SK-N-SH (cell line): Measurements from ENCODE around the gene PRR15L. TPM values are rescaled to one million over a fixed set of nuclear protein-coding genes. Genes with fewer than 3 reads are reported as not detected.

Source experiments
- CTCF ChIA-PET: fragments of 300-600, 350-600 bp; formaldehyde crosslinking; extraction: SDS; loops from one replicate; lab custom pipeline; 2021; lab: Yijun Ruan, JAX
- POLR2A ChIA-PET: fragments of 350-600 bp; sonication (Branson Sonifier 250); formaldehyde crosslinking; extraction: SDS; loops from one replicate; lab custom pipeline; 2020; ENCODE audit warnings: antibody characterized with exemption, inconsistent platforms; lab: Yijun Ruan, JAX
- DNase-seq: peaks from one replicate; pipeline ENCODE4 v3.0.0; 2012
- H2AFZ ChIP-seq: fragments of 200-600 bp; sonication (generic); 2 replicates; pipeline ENCODE4 v1.8.1; 2016; ENCODE audit warnings: antibody characterized with exemption, mild to moderate bottlenecking, low read depth
- H3F3A ChIP-seq: fragments of 200-600 bp; sonication (generic); replicated peaks from 2 replicates; pipeline ENCODE3; 2016; ENCODE audit warnings: antibody characterized with exemption, mild to moderate bottlenecking; ENCODE audit not compliant: insufficient read depth
- H3K27ac ChIP-seq, 2 experiments: fragments of 200-500 bp in 1 of 2; fragments of 200-600 bp in 1 of 2; sonication (Bioruptor generic) in 1 of 2; sonication (generic), shearing (Covaris generic) in 1 of 2; 2 replicates each; pipeline versions ENCODE4 v1.5.1 to v1.6.1; 2014 to 2016; ENCODE audit warnings: low read depth in 2 of 2, inconsistent platforms in 1 of 2, low read length in 1 of 2, mild to moderate bottlenecking in 1 of 2, mixed read lengths in 1 of 2
- H3K27me3 ChIP-seq: fragments of 200-600 bp; sonication (generic), shearing (Covaris generic); 2 replicates; pipeline ENCODE4 v1.6.1; 2016; ENCODE audit warnings: mixed run types; ENCODE audit not compliant: insufficient read depth
- H3K36me3 ChIP-seq, 2 experiments: fragments of 200-500 bp in 1 of 2; fragments of 200-600 bp in 1 of 2; sonication (Bioruptor generic) in 1 of 2; sonication (generic) in 1 of 2; replicated peaks in 1 of 2; 2 replicates each; pipeline versions ENCODE3 to v1.5.1; 2014 to 2016; ENCODE audit warnings: low read length in 1 of 2, mild to moderate bottlenecking in 1 of 2; ENCODE audit not compliant: insufficient read depth in 2 of 2, control insufficient read depth in 1 of 2
- H3K4me1 ChIP-seq, 2 experiments: fragments of 200-500 bp in 1 of 2; fragments of 200-600 bp in 1 of 2; sonication (Bioruptor generic) in 1 of 2; sonication (generic), shearing (Covaris generic) in 1 of 2; 2 replicates each; pipeline versions ENCODE4 v1.5.1 to v1.6.1; 2014 to 2016; ENCODE audit warnings: low read depth in 1 of 2, low read length in 1 of 2, mixed run types in 1 of 2; ENCODE audit not compliant: insufficient read depth in 2 of 2, control insufficient read depth in 1 of 2
- H3K4me2 ChIP-seq: fragments of 200-600 bp; sonication (generic), shearing (Covaris generic); 2 replicates; pipeline ENCODE4 v1.6.1; 2017; ENCODE audit warnings: mixed run types
- H3K4me3 ChIP-seq, 2 experiments: fragments of 200-500 bp in 1 of 2; fragments of 200-600 bp in 1 of 2; sonication (Bioruptor generic) in 1 of 2; sonication (generic), shearing (Covaris generic) in 1 of 2; 2 replicates each; pipeline versions ENCODE4 v1.5.1 to v1.8.1; 2014 to 2016; ENCODE audit warnings: low read depth in 2 of 2, inconsistent platforms in 1 of 2, low read length in 1 of 2, mild to moderate bottlenecking in 1 of 2, mixed read lengths in 1 of 2, moderate library complexity in 1 of 2
- H3K79me2 ChIP-seq: fragments of 200-600 bp; sonication (generic); 2 replicates; pipeline ENCODE4 v1.8.1; 2017; ENCODE audit warnings: mild to moderate bottlenecking; ENCODE audit not compliant: insufficient read depth
- H3K9ac ChIP-seq: fragments of 200-600 bp; sonication (generic); 2 replicates; pipeline ENCODE4 v1.6.1; 2017; ENCODE audit warnings: mixed run types
- H3K9me2 ChIP-seq: fragments of 200-600 bp; sonication (generic); 2 replicates; pipeline ENCODE4 v1.6.1; 2017; ENCODE audit warnings: mixed run types
- H3K9me3 ChIP-seq: fragments of 200-600 bp; sonication (generic); 2 replicates; pipeline ENCODE4 v1.6.1; 2017; ENCODE audit warnings: mixed run types, mild to moderate bottlenecking, moderate library complexity
- H4K20me1 ChIP-seq: fragments of 200-600 bp; sonication (generic); 2 replicates; pipeline ENCODE4 v1.6.1; 2017; ENCODE audit warnings: mild to moderate bottlenecking, mixed run types; ENCODE audit not compliant: insufficient read depth
- EP300 ChIP-seq, 2 experiments: IDR thresholded peaks; 2 replicates each; pipeline versions ENCODE4 v1.4.0 to v1.6.1; 2012; ENCODE audit warnings: borderline replicate concordance in 1 of 2, low read depth in 1 of 2, low read length in 1 of 2
- EZH2phosphoT487 ChIP-seq: fragments of 200-600 bp; sonication (generic); IDR thresholded peaks from 2 replicates; pipeline ENCODE4 v1.6.1; 2017; ENCODE audit warnings: low read depth, mixed run types, mild to moderate bottlenecking, antibody characterized with exemption, moderate library complexity, borderline replicate concordance
- MAX ChIP-seq: IDR thresholded peaks from 2 replicates; pipeline ENCODE4 v1.4.0; 2012; ENCODE audit warnings: low read depth
- MXI1 ChIP-seq: IDR thresholded peaks from 2 replicates; pipeline ENCODE4 v1.6.1; 2012; ENCODE audit warnings: mild to moderate bottlenecking, low read depth, low read length, improper control_type of control experiment
- NFIC ChIP-seq: IDR thresholded peaks from 2 replicates; pipeline ENCODE4 v1.4.0; 2012; ENCODE audit warnings: borderline replicate concordance
- NRF1 ChIP-seq: IDR thresholded peaks from 2 replicates; pipeline ENCODE4 v1.6.1; 2012; ENCODE audit warnings: low read depth, mild to moderate bottlenecking, low read length
- PBX3 ChIP-seq: IDR thresholded peaks from 2 replicates; pipeline ENCODE4; 2012
- POLR2AphosphoS5 ChIP-seq: IDR thresholded peaks from 2 replicates; pipeline ENCODE4 v1.6.1; 2012; ENCODE audit warnings: low read depth, low read length
- RAD21 ChIP-seq: IDR thresholded peaks from 2 replicates; pipeline ENCODE4 v1.6.1; 2012; ENCODE audit warnings: mild to moderate bottlenecking, low read length
- RCOR1 ChIP-seq: fragments of 150-350 bp; IDR thresholded peaks from 2 replicates; pipeline ENCODE4 v1.6.1; 2017; ENCODE audit warnings: antibody characterized with exemption, low read length
- REST ChIP-seq: IDR thresholded peaks from 2 replicates; pipeline ENCODE4 v1.6.1; 2012; ENCODE audit warnings: mild to moderate bottlenecking, low read depth, low read length, moderate library complexity
- RXRA ChIP-seq: IDR thresholded peaks from 2 replicates; pipeline ENCODE4 v1.4.0; 2012; ENCODE audit warnings: low read depth, mild to moderate bottlenecking, borderline replicate concordance
- SIN3A ChIP-seq: IDR thresholded peaks from 2 replicates; pipeline ENCODE4 v1.6.1; 2012; ENCODE audit warnings: low read depth, mild to moderate bottlenecking, low read length, moderate library complexity, borderline replicate concordance
- TCF12 ChIP-seq: IDR thresholded peaks from 2 replicates; pipeline ENCODE4 v1.4.0; 2012
- TEAD4 ChIP-seq: IDR thresholded peaks from 2 replicates; pipeline ENCODE4 v1.4.0; 2012; ENCODE audit warnings: mild to moderate bottlenecking, borderline replicate concordance; ENCODE audit not compliant: insufficient read depth
- USF1 ChIP-seq: IDR thresholded peaks from 2 replicates; pipeline ENCODE4 v1.4.0; 2012; ENCODE audit warnings: low read depth, borderline replicate concordance
- USF2 ChIP-seq: fragments of 150-350 bp; IDR thresholded peaks from 2 replicates; pipeline ENCODE4 v1.6.1; 2017; ENCODE audit warnings: antibody characterized with exemption, low read length, low read depth, borderline replicate concordance
- YY1 ChIP-seq: IDR thresholded peaks from 2 replicates; pipeline ENCODE4 v1.4.0; 2012; ENCODE audit warnings: low read depth, mild to moderate bottlenecking
- WGBS: methylation state at CpG from one replicate; pipeline ENCODE4 v1.1.6; 2017; ENCODE audit warnings: low lambda C conversion rate; 5-methylcytosine and 5-hydroxymethylcytosine counted together
- polyA plus RNA-seq, 3 experiments: library from polyadenylated mRNA; depleted of rRNA; stranded (reverse); fragments of >200 nt; gene quantifications; 2 replicates each; pipeline ENCODE4 v1.2.3, GENCODE V29; 2012

The PRR15L gene
- polyA plus RNA-seq, 1 of the 3 experiments (the other 2 are of a cell fraction): not detected

GRCh38 chr17:47989700-47990099 is 32.0 kb upstream of the PRR15L start:
- no peak for DNase-seq
- CTCF ChIA-PET: interaction anchor here (1.3 to 41.8 kb wide), 7 partner anchors 5 to 100 kb away, joined by 3 to 1752 read pairs (median 7); partner anchors contain the start of gene CDK5RAP3
- Histone ChIP-seq H3K4me1 (peaks cover 13 to 64% of the 10 kb centered on the region in 2 experiments), H3F3A (no peaks in the 10 kb centered on the region), H3K27ac (peak overlapping the region in 1 of 2 experiments; percentile 2; a peak in 2 of 4 replicates), H3K36me3 (no peaks in the 10 kb centered on the region), H3K27me3 (no peaks in the 10 kb centered on the region), H3K4me2 (no peak overlapping the region), H4K20me1 (no peaks in the 10 kb centered on the region), H3K79me2 (no peaks in the 10 kb centered on the region), H2AFZ (no peak overlapping the region), H3K4me3 (no peak overlapping the region)
- WGBS: 85% methylated on average over 1 of the region's 1 CpG
- TF ChIP-seq SIN3A: no peak
- TF ChIP-seq USF1: no peak
- no peak for TF ChIP-seq RCOR1
- no peak for TF ChIP-seq MXI1
- no peak for TF ChIP-seq NFIC
- no peak for TF ChIP-seq YY1
- TF ChIP-seq NRF1: no peak
- no peak for TF ChIP-seq MAX
- TF ChIP-seq PBX3: no peak
- TF ChIP-seq RAD21: no peak
- no peak for TF ChIP-seq EZH2phosphoT487
- TF ChIP-seq TEAD4: no peak
- TF ChIP-seq, all 33 proteins: peak for 0
- POLR2A ChIA-PET: interaction anchor here (1.3 to 2.2 kb wide), 2 partner anchors 13 to 23 kb away, joined by 6 read pairs; no protein-coding TSS in a partner anchor
- no peaks in the 10 kb centered on the region for H3K9me3 ChIP-seq
- no peaks in the 10 kb centered on the region for H3K9me2 ChIP-seq
- no peak overlapping the region for H3K9ac ChIP-seq

- H3K27me3 ChIP-seq: no peaks in the 10 kb centered on the region
These were observed 31.5 kb upstream of the PRR15L start for GRCh38 chr17:47989159-47989558.

More at GRCh38 chr17:47989159-47989558, 31.5 kb upstream of the PRR15L start:
- Histone ChIP-seq H3K9me2 (no peaks in the 10 kb centered on the region), H3K4me2 (no peak overlapping the region), H3K4me1 (peaks cover 13 to 59% of the 10 kb centered on the region in 2 experiments), H4K20me1 (no peaks in the 10 kb centered on the region), H3F3A (no peaks in the 10 kb centered on the region), H3K36me3 (no peaks in the 10 kb centered on the region), H3K27ac (peak overlapping the region in 1 of 2 experiments; percentile 2; a peak in 2 of 4 replicates), H3K9ac (no peak overlapping the region), H3K9me3 (no peaks in the 10 kb centered on the region), H3K4me3 (no peak overlapping the region), H3K79me2 (no peaks in the 10 kb centered on the region), H2AFZ (no peak overlapping the region)
- WGBS: 90% methylated on average over 10 of the region's 10 CpGs
- DNase-seq: no peak
- ChIA-PET POLR2A (interaction anchor here (0.8 to 2.2 kb wide), 3 partner anchors 14 to 60 kb away, joined by 3 to 6 read pairs (median 6); partner anchors contain the start of gene NFE2L1), CTCF (interaction anchor here (1.3 to 41.8 kb wide), 5 partner anchors 4 to 100 kb away, joined by 3 to 1752 read pairs (median 479); no protein-coding TSS in a partner anchor)
- no peak for TF ChIP-seq POLR2AphosphoS5
- no peak for TF ChIP-seq REST
- no peak for TF ChIP-seq MAX
- no peak for TF ChIP-seq RXRA
- no peak for TF ChIP-seq SIN3A
- no peak for TF ChIP-seq NRF1
- no peak for TF ChIP-seq EP300 (IDR thresholded peaks at IDR 0.05; ENCODE audit: borderline replicate concordance in 1 of 2, low read depth in 1 of 2, low read length in 1 of 2)
- no peak for TF ChIP-seq USF2
- no peak for TF ChIP-seq TCF12
